Measurements from ENCODE around the gene PRKG1.

The PRKG1 gene

Small RNA genes within 50 kb of the gene (small RNA-seq; reads per million reads assigned to genes)
- gene MIR605 (ENCODE audit: insufficient read depth), result 3.2 reads per million
